GM12864 (cell line): ENCODE results near the gene RPS15.

Source experiments
- DNase-seq: peaks from one replicate; pipeline ENCODE4 v3.0.0-alpha.2; 2011; ENCODE audit warnings: low read depth
- H3K4me3 ChIP-seq: 2 replicates; pipeline ENCODE4 v1.5.1; 2011; ENCODE audit warnings: mild to moderate bottlenecking, low read depth, low read length, control low read depth
- CTCF ChIP-seq: IDR thresholded peaks from 2 replicates; pipeline ENCODE4 v1.5.1; 2011; ENCODE audit warnings: low read depth, mild to moderate bottlenecking, moderate library complexity, low read length, control low read depth, inconsistent platforms; ENCODE audit errors: missing control alignments

Gene RPS15

GRCh38 chr19:1455336-1456120 is 17.3 kb downstream of the RPS15 start:
- TF ChIP-seq CTCF: no peak
- no peak overlapping the region for H3K4me3 ChIP-seq
- no peak for DNase-seq

GRCh38 chr19:1456121-1456900 is 18.1 kb downstream of the RPS15 start:
- no peak for DNase-seq
- TF ChIP-seq CTCF: no peak
- H3K4me3 ChIP-seq: no peak overlapping the region

GRCh38 chr19:1457031-1457739 is 19.0 kb downstream of the RPS15 start:
- DNase-seq: no peak
- no peak overlapping the region for H3K4me3 ChIP-seq
- TF ChIP-seq CTCF: no peak

- H3K4me3 ChIP-seq: no peak overlapping the region
- no peak for DNase-seq
- TF ChIP-seq CTCF: no peak
Measured at GRCh38 chr19:1457892-1458291, 19.7 kb downstream of the RPS15 start.

GRCh38 chr19:1459479-1459878 is 21.3 kb downstream of the RPS15 start:
- no peak for TF ChIP-seq CTCF
- no peak for DNase-seq
- no peak overlapping the region for H3K4me3 ChIP-seq

GRCh38 chr19:1460033-1460995 is 22.1 kb downstream of the RPS15 start:
- no peak overlapping the region for H3K4me3 ChIP-seq
- DNase-seq: no peak
- no peak for TF ChIP-seq CTCF
